A673 (cell line): ENCODE results near the gene EAF2. TPM values are rescaled to one million over a fixed set of nuclear protein-coding genes. Genes with fewer than 3 reads are reported as not detected.

Source experiments
- BruUV-seq: library from RNA; stranded (reverse); fragments of 400-500 nt; replicated peaks from 2 replicates; lab custom pipeline; 2021; lab: Mats Ljungman, UMichigan
- CTCF ChIA-PET: fragments of 300-600 bp; sonication (Branson Sonifier 250); formaldehyde crosslinking; loops from one replicate; lab custom pipeline; 2022; ENCODE audit warnings: antibody characterized with exemption; lab: Charles Lee
- POLR2A ChIA-PET: fragments of 300-600 bp; sonication (Branson Sonifier 250); formaldehyde crosslinking; loops from one replicate; lab custom pipeline; 2022; ENCODE audit warnings: antibody characterized with exemption; ENCODE audit not compliant: low non-redundant PET; lab: Charles Lee
- DNase-seq: peaks from one replicate; pipeline ENCODE4 v3.0.0-alpha.2; 2015; ENCODE audit warnings: low spot score
- H3K27ac ChIP-seq: fragments of 200-600 bp; sonication (generic); 2 replicates; pipeline ENCODE4 v1.5.1; 2016; ENCODE audit warnings: mixed run types, low read depth, mild to moderate bottlenecking, mixed read lengths, antibody characterized with exemption, low read length; ENCODE audit not compliant: poor library complexity, severe bottlenecking
- H3K27me3 ChIP-seq: fragments of 200-600 bp; sonication (generic); replicated peaks from 2 replicates; pipeline ENCODE4 v1.6.1; 2017; ENCODE audit warnings: mixed run types, low read depth, mild to moderate bottlenecking, mixed read lengths, antibody characterized with exemption, low read length; ENCODE audit not compliant: insufficient read depth, poor library complexity
- H3K36me3 ChIP-seq: fragments of 200-600 bp; sonication (generic); 2 replicates; pipeline ENCODE4 v1.6.1; 2016; ENCODE audit warnings: mixed run types, mild to moderate bottlenecking, mixed read lengths, antibody characterized with exemption, low read length; ENCODE audit not compliant: insufficient read depth, poor library complexity, severe bottlenecking
- H3K4me1 ChIP-seq: fragments of 200-600 bp; sonication (generic); 2 replicates; pipeline ENCODE4 v1.6.1; 2017; ENCODE audit warnings: mixed run types, mild to moderate bottlenecking, mixed read lengths, antibody characterized with exemption, low read length; ENCODE audit not compliant: insufficient read depth, poor library complexity, severe bottlenecking
- H3K4me3 ChIP-seq: fragments of 200-600 bp; sonication (generic); 2 replicates; pipeline ENCODE4 v1.5.1; 2016; ENCODE audit warnings: low read depth, mixed run types, mild to moderate bottlenecking, mixed read lengths, low read length; ENCODE audit not compliant: poor library complexity, severe bottlenecking
- H3K9me3 ChIP-seq: fragments of 200-600 bp; sonication (generic); 2 replicates; pipeline ENCODE4 v1.6.1; 2016; ENCODE audit warnings: mixed run types, low read depth, mild to moderate bottlenecking, mixed read lengths, antibody characterized with exemption, low read length; ENCODE audit not compliant: poor library complexity, severe bottlenecking
- CTCF ChIP-seq: fragments of 300-800, 200-600 bp; sonication (generic); conservative IDR thresholded peaks from 2 replicates; pipeline ENCODE4 v1.5.1; 2017; ENCODE audit warnings: low read depth, mild to moderate bottlenecking, antibody characterized with exemption, low read length, moderate library complexity, mixed read lengths
- EZH2 ChIP-seq: fragments of 200-600 bp; sonication (generic); IDR thresholded peaks from 2 replicates; pipeline ENCODE4 v1.6.1; 2017; ENCODE audit warnings: borderline replicate concordance, low read depth, mild to moderate bottlenecking, mixed read lengths, antibody characterized with exemption, low read length; ENCODE audit not compliant: poor library complexity, severe bottlenecking
- intact Hi-C: fragments of 100-400 bp; cut with micrococcal nuclease; formaldehyde crosslinking; loops from one replicate; pipeline ENCODE4 v1.10.0; 2022; ENCODE audit not compliant: unreplicated experiment
- total RNA-seq: library from RNA; stranded (reverse); gene quantifications from 2 replicates; pipeline ENCODE4 v1.2.3, GENCODE V29; 2021

The EAF2 gene
- total RNA-seq, 1 experiment from 2014 or later: 13.1 TPM

- no peak for DNase-seq
- no TSS peak for BruUV-seq
- no peak for TF ChIP-seq EZH2
- no peak for TF ChIP-seq CTCF
- Histone ChIP-seq H3K4me3 (no peak overlapping the region), H3K27ac (no peak overlapping the region), H3K36me3 (peaks cover 3% of the 10 kb centered on the region), H3K27me3 (no peaks in the 10 kb centered on the region), H3K4me1 (no peaks in the 10 kb centered on the region), H3K9me3 (no peaks in the 10 kb centered on the region)
- ChIA-PET POLR2A (no interaction called here), CTCF (no interaction called here)
- intact Hi-C loops: no loop called here
These were observed 91.4 kb downstream of the EAF2 start for GRCh38 chr3:121926380-121926779.

Other genes starting within 250 kb of the EAF2 start
- gene FBXO40, start 241.8 kb upstream of the EAF2 start, total RNA-seq: not detected in 2 replicates
- gene HCLS1, start 174.3 kb upstream of the EAF2 start, total RNA-seq: 92.4 and 96.9 TPM in 2 replicates
- gene GOLGB1, start 85.5 kb upstream of the EAF2 start, total RNA-seq: 19.9 and 28.4 TPM in 2 replicates
- gene IQCB1, start 149 bp upstream of the EAF2 start, total RNA-seq: 44.0 and 49.5 TPM in 2 replicates
- 18.2 and 33.3 TPM in 2 replicates for gene SLC15A2, start 59.2 kb downstream of the EAF2 start, total RNA-seq
- gene ILDR1, start 187.0 kb downstream of the EAF2 start, total RNA-seq: not detected in 2 replicates
- not detected in 2 replicates for gene CD86, start 220.2 kb downstream of the EAF2 start, total RNA-seq